Left ventricle myocardium superior (tissue), 1 donor: Measurements from ENCODE around the gene THADA. TPM values are rescaled to one million over a fixed set of nuclear protein-coding genes. Genes with fewer than 3 reads are reported as not detected.

Experiments
- ATAC-seq: fragments of 200-7000 bp; cut with Tn5 transposase; one replicate; pipeline ENCODE4 v1.9.1; 2020; ENCODE audit warnings: mild to moderate bottlenecking, moderate library complexity
- DNase-seq: peaks from one replicate; pipeline ENCODE4 v3.0.0-alpha.2; 2020
- intact Hi-C: fragments of 100-400 bp; cut with micrococcal nuclease; formaldehyde crosslinking; loops from one replicate; pipeline ENCODE4 v1.11.0; 2022
- total RNA-seq: library from RNA; stranded (reverse); fragmentation: NEBNext Ultra II Directional; extraction: Animal tissue kit (Norgen Biotek cat#: 25700); gene quantifications from one replicate; pipeline ENCODE4 v1.2.1, GENCODE V29; 2021
- donor health status: DM: no; HTN: yes; CAD: no; lungs with severe emphysema.

The THADA gene
- total RNA-seq, 1 donor from 2014 or later = 12.1 TPM

DNA sequence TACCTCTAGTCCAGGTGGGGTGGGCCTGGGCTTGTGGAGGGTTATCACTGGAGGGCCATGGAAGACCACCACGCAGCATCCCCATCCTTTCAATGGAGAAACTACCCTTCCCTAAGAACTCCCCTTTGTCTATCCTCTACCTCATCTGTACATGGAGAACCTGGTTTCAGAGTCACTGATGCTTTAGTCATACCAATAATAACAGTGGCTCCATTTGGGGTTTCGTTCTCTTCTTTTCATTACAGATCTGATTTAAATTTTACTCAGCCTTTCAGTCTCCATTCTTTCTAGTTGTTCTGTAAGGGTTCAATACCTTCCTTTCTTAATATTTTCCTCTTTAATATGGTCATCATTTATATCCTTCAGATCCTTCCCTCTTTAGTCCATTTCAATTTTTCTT, 314.8 kb downstream of the THADA start:
- intact Hi-C loops = no loop called here
- no peak for ATAC-seq
- DNase-seq = no peak

GRCh38 chr2:43279317-43279840, 316.5 kb downstream of the THADA start:
- ATAC-seq (no peak), DNase-seq (no peak)
- intact Hi-C loops = no loop called here

DNA sequence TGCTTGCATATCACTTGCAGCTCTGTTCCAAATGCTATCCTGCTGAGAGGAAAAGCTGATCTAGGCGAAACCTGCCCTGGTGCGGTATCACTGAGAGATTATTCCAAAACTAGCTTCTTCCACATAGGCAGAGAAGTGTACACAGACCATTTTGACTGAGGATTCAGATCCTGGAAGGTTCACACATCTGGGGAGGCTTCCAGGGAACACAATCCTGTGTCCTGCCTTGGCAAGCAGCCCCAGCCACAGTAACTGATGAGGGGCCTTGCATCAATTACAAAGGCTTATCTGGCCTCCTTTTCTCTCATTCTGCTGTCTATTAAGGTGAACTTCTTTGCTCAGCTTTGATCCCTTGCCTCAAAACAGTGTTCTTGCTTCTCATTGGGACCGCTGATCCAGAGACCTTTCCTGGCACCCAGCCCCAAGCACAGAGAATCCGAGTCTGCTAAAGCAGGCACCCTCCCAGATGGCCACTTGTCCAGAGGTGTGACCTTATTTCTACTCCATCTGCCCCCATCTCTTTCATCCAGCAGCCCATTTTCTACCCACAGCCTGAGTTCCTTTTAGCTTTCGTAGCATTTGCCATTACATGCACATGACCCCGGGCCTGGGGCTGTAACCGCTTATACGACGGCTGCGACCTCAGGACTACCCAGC, 317.1 kb downstream of the THADA start:
- no peak for ATAC-seq
- DNase-seq = no peak
- intact Hi-C loops = no loop called here

- intact Hi-C loops = no loop called here
- peak; percentile 43 for DNase-seq
- peak; percentile 24 for ATAC-seq
Measured at GRCh38 chr2:43276962-43277391, 318.9 kb downstream of the THADA start.

DNA sequence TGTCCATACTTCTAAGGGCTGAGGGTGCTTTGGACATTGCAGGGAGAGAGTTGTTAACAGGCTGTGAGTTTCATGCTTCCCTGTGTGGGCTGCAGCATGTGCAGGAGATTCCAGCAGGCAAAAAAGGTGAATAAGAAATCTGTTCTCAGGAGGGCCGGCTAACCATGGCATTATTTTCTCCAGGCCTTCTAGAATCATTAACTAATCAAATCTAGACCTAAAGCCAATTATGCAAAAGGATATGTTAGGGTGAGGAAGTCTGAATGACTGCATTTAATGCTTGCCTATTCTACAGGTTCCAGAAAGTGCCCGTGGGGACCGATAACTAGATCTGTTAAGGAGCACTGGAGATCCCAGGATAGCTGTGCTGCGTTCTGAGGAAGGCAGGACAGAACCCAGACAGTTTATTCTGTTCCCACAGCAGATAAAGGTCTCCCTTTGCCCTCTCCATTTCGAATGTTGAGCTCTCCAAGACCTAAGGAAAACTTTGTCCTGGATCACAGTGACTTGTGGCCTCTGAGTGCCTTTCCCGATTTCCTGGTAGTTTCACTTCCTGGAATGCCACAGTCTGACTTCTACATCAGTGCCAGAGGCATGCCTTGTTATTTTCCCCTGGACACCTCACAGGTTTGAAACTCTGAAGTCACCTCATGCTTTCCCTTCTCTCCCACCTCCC, 319.4 kb downstream of the THADA start:
- no peak for DNase-seq
- intact Hi-C loops = no loop called here
- ATAC-seq = peak; percentile 28

DNA sequence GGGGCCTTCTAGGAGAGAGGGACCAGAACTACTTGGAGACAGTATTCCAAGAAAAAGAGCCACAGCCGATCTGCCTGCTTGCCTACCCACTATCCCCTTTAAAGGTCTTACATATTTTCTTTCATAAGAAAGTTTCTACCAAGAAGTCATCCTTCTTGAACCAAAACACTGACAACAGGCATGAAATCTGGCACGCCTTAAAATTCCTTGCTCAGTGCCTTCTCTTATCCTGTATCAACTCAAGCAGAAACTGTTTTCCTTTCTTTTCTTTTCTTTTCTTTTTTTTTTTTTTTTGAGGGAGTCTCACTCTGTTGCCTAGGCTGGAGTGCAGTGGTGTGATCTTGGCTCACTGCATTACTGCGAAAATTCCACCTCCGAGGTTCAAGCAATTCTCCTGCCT, 321.1 kb downstream of the THADA start:
- no peak for ATAC-seq
- intact Hi-C loops = no loop called here
- DNase-seq = no peak

GRCh38 chr2:43274055-43274454, 321.8 kb downstream of the THADA start:
- no peak for DNase-seq
- ATAC-seq = no peak
- intact Hi-C loops = no loop called here

DNA sequence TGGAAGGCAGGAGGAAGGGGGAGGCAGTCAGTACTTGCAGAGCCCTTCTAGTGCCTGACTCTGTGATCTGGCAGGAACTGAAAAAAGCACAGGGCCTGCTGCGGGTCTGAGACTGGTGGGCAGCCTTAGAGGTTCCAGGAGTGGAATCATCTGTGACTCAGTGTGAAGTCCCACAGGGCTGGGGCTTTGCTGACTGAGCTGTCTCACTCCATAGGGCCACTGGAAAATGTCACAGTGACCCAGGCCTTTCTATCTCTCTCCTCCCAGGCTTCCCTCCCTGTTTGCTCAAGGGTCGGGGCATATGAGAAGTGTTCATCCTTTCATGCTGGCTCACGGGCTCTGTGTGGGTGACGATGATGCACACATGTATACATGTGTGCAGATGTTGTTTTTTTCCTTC, 322.3 kb downstream of the THADA start:
- ATAC-seq (no peak), DNase-seq (no peak)
- intact Hi-C loops = no loop called here

DNA sequence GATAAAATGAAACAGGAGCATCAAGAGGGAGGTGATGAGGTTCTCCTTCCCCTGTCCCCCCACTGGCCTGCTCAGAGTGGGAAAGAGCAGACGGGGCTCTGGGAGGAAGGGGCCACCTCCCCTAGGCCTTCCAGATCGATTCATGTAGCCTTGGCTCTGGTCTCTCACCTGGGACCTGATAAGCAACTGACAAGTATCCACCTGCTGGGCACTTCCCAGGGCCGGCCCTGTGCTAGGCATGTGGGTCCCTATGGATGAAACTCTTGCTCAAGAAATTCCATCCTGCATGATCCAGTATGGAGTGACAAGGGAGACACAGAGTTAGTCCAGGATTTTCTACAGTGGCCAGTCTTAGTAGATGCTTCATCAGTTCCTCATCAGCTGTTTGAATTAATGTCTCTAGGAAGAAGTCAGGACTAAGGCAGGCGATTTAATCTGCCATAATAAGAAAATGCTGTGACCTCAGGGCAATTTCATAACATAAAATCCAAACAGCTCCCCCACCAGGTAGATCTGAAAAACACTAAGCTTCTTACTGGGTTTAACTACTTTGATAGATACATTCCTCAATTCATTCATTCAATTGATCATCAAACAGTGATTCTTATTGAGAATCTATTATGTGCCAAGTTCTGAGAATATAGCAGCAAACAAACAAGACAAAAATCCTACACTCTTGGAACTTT, 324.8 kb downstream of the THADA start:
- no peak for ATAC-seq
- DNase-seq = no peak
- intact Hi-C loops = no loop called here

GRCh38 chr2:43270461-43270860, 325.4 kb downstream of the THADA start:
- ATAC-seq = no peak
- intact Hi-C loops = no loop called here
- no peak for DNase-seq

- intact Hi-C loops = no loop called here
- DNase-seq (peak; percentile 78), ATAC-seq (peak; percentile 89)
Measured at GRCh38 chr2:43269706-43270105, 326.1 kb downstream of the THADA start.

DNA sequence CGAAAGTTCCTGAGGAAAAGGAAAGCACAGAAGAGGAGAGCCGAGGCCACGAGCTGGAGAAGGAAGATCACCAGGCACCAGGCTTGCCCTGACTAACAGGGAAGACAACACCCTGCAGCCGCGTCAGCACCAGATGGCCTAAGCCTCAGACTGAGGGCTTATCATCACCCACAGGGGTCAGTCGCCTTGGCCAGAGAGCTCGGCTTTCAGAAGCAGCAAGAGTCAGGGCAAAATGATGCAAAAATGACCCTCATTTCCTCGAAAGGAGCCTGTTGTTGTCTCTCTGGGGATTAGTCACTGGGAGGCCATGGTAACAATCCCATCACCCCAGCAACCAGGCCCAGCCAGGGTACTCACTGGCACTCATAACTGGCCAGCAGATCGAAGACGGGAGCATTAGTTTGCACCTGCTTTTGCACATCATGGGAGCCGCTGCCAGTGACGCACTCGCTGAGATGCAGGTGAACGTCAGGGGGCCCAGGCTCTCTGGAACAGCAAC, 326.7 kb downstream of the THADA start:
- ATAC-seq = peak; percentile 80
- DNase-seq = peak; percentile 90
- intact Hi-C loops = no loop called here

DNA sequence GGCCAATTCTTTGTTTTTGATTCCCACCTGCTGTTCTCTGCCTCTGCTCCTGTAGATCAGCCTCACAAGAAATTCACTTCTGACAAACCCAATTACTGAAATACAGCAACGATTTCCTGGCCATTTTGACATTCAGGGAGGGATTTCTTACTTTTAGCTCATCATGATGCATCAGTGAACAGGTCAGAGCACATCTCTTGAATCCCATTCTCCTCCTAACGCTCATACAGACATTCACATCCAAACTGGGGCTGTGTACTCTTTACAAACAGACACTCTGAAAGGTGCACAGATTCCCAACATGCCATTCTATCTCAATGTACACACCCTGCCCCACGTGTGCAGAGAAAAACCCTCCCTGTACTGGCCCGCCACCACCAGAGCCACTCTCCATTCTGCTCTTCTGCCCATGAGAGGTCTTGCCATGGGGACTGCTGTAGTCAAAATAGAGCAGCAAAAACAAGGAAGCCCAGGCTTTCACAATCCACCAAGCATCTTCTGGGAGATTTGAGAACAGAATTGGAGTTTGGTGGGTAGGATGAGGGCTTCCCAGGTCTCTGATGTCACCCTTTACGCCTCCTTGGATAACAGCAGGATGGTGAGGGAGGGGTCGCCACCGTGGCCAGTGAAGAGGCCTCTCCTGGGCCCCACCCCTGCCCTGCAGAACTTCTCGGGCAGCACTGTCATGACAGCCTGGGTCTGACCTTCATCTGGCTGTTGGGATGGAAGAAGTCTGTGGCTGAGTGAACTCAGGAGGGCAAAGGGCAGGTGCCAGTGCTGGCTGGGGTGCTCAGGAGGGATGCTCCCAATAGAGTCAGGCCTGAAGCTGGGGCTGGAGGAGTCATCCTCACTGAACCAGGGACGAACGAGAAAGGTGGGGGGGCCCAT, 327.5 kb downstream of the THADA start:
- intact Hi-C loops = no loop called here
- no peak for ATAC-seq
- DNase-seq = peak; percentile 43

- no peak for ATAC-seq
- no peak for DNase-seq
- intact Hi-C loops = no loop called here
Measured at GRCh38 chr2:43267381-43267780, 328.5 kb downstream of the THADA start.

GRCh38 chr2:43266711-43267111, 329.1 kb downstream of the THADA start:
- intact Hi-C loops = no loop called here
- ATAC-seq (no peak), DNase-seq (peak; percentile 76)

GRCh38 chr2:43265421-43265820, 330.4 kb downstream of the THADA start:
- ATAC-seq (peak; percentile 37), DNase-seq (peak; percentile 74)
- intact Hi-C loops = no loop called here

GRCh38 chr2:43265001-43265400, 330.8 kb downstream of the THADA start:
- intact Hi-C loops = no loop called here
- peak; percentile 32 for ATAC-seq
- DNase-seq = peak; percentile 82

- intact Hi-C loops = no loop called here
- no peak for ATAC-seq
- DNase-seq = no peak
Measured at GRCh38 chr2:43262951-43263350, 332.9 kb downstream of the THADA start.

DNA sequence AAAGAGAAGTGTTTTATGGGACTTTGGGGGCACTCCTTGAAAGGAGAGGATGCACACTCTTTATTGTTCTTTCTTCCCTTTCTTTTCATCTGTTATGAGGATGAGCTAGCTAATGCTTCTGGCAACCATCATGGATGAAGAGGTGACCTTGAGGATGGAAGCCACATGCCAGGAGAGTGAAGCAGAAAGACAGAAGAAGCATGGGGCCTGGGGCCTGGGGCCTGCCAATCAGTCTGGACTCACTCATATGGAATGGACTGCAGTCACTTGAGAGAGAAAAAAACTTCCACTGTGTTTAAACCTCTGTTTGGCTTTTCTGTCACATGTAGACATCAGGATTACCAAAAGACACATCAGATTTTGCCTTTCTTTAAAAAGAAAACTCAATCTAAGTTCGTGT, 333.6 kb downstream of the THADA start:
- intact Hi-C loops = no loop called here
- ATAC-seq = no peak
- no peak for DNase-seq
